NCI-H2171 treated with DMSO at 0.1 percent for 48 hours (cell line): ENCODE data around the gene SOS2.
"Not testable (repeated sequence)": the region's sequence is repeated elsewhere in the genome, so short reads cannot be mapped to it uniquely, and the experiment has no call there.

Experiments
- DNase-seq: peaks from one replicate; lab custom pipeline; 2025; lab: John Stamatoyannopoulos, UW

SOS2 gene

DNA sequence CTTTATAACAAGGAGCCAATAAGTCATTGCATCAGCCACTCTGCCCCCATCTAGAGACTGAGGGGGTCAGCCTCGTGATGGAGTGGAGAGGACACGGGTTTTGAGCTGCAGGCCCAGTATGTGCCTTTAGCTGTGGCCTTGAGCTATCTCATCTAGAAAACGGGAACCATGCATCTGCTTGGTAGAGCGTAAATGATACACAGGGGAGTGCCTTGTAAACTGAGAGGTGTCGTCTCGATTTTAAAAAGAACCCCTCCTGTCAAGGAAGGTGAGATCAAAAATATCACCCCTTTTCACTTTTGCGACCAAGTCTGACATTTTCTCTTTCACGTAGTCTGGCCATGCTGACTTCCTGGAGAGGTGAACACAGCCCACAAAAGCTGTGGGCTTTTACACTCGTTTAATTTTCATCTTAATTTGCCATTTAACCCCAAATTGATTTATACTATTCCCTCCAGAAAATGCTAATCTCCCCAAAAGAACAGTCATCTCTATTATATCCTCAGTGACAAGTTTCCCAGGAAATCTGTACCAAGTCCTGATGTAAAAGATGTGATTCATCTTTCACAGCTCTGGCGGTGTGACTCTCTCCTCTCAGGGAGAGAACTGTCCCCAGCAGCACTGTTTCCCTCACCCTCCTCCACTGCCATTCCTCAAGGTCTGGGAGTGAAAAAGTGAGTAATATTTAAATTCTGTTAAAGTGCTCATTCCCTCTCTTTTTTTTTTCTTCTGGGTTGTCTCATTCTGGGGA is 145.6 kb downstream of the SOS2 start:
- DNase-seq: no peak

GRCh38 chr14:50084666-50085065 is 146.7 kb downstream of the SOS2 start:
- DNase-seq: no peak

DNA sequence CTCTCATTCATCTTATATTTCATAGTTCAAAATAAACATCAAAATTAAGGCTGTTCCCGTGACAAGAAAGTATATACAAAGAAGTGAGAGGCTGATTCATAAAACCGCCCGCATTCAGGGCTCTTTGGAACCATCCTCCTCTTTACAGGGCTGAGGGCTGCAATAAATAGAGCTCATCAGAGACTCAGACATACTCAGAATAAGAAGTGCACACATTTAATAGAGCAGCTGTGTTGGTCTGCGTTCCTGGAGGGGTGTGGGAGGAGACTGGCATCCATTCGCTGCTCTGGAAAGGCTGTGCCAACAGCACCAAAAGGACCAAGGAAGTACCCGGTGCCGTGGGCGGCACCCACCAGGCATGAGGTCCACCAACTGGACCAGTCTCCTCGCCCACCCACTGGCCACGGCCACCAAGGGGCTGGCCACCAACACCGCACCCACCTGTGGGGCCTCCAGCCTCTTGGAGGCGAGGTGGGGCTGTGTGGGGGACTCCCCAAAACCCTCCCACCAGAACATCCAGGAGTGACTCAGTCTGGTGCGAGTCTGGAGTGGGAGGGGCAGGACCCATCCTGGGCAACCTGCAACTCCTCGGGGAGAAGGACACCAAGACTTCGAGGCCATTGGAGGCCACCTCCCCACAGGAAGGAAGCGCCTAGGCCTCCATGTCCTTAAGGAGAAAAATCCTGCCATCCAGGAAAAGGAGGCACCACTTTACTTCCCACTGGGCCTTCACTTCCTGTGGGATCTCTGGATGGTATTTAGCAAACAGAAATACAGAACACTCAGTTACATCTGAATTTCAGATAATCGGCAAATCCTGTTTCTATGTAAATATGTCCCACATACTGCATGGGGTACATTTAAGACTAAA is 147.7 kb downstream of the SOS2 start:
- no peak for DNase-seq

DNA sequence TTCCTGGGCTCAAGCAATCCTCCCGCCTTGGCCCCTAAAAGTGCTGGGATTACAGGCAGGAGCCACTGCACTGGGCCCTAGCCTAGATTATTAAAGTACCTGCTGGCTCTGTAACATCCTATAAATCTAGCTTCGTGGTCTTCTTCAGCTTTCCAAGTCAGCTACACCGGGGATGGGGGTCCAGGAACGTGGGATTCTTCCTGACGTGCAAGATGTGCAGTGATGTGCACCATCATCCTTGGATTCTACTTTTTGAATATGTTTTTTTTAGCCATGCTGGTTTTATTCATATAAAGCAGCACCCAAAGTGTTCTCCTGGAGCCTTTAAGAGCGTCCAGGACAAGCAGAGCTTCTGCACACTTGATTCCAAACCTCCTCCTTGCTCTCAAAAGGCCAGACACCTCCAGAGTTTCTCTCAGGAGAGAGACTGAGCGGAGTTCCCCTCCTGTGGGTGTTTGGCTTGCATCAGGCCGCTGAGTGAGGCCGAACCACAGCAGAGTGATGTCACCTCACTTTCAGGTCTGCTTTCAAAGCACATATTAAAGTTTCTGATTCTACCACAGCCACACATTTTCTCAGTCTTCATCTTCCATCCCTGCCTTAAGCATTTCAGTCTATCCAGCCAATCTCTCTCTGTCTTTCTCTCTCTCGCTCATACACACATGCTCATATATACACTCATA is 148.5 kb downstream of the SOS2 start:
- no peak for DNase-seq

- DNase-seq: no peak
Observed at GRCh38 chr14:50082308-50082742, 149.1 kb downstream of the SOS2 start.

GRCh38 chr14:50079103-50079502 is 152.3 kb downstream of the SOS2 start:
- DNase-seq: not testable (repeated sequence)

GRCh38 chr14:50073663-50074062 is 157.7 kb downstream of the SOS2 start:
- not testable (repeated sequence) for DNase-seq

- no peak for DNase-seq
Observed at GRCh38 chr14:50072395-50072794, 159.0 kb downstream of the SOS2 start.

GRCh38 chr14:50070840-50071548 is 160.4 kb downstream of the SOS2 start:
- no peak for DNase-seq

DNA sequence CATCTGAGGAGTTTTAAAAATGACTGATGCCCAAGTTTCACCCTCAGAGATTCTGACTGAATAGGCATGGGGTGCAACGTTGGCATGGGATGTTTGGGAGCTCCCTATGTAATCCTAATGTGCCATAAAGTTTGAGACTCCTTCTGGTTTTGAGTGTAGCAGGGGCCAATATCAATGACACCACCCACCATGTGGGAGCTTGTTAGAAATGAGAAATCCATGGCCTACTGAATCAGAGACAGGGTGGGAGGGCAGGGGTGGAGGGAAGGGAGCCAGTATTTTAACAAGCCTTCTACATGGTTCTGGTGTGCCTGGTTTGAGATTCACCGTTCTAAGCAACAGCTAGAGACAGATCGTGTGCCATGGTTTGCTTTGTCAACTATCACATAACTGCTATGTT is 161.1 kb downstream of the SOS2 start:
- DNase-seq: no peak

DNA sequence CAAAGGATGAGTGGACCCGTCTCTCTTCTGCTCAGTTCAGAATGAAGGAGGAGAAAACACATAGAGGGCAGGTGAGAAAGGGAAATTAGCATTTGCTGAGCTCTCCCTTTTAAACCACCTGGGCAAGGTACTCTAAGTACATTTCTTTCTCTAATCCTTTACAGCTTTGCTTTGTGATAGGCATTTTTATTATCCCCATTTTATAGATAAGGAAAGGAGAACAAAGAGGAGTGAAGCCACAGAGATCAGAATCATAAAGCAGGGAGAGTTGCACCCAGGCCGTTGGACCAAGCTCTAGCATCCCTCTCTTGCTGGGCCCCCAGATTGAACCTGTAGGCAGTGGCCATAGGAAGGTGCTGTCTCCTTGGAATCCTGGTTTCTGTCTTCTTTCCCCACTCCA is 162.1 kb downstream of the SOS2 start:
- DNase-seq: no peak

- DNase-seq: no peak
Observed at GRCh38 chr14:50068496-50068895, 162.9 kb downstream of the SOS2 start.

- DNase-seq: no peak
Observed at GRCh38 chr14:50067723-50068495, 163.5 kb downstream of the SOS2 start.
